ENCODE results near the gene CLDN16. TPM values are rescaled to one million over a fixed set of nuclear protein-coding genes. Genes with fewer than 3 reads are reported as not detected.

Gene CLDN16
- total and polyA plus RNA-seq, 7 donors = not detected

DNA sequence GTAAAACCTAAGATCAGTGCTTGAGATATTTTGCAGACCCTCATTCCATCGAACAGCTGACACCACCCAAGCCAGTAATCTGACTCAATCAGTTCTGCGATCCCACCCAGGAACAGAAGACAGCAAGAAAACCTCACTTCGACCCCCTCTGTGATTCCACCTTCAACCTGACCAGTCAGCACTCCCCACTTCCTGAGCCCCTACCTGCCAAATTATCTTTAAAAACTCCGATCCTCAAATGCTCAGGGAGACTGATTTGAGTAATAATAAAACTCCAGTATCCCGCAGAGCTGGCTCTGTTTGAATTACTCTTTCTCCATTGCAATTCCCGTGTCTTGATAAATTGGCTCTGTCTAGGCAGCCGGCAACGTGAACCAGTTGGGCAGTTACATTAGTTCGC lies 25.7 kb upstream of the CLDN16 start:
- ATAC-seq = no peak
- WGBS, 3 donors = 49 to 68% (median 56%) methylated on average over 9 of the region's 9 CpGs
- H3K36me3 ChIP-seq (ENCODE audit: insufficient read depth in 1 of 2, low read depth in 1 of 2) = no peaks in the 10 kb centered on the region
- H3K4me1 ChIP-seq = no peaks in the 10 kb centered on the region
- intact Hi-C loops (cut with DNase I) = no loop called here
- no peak overlapping the region for H3K4me3 ChIP-seq
- no peak overlapping the region for H3K27ac ChIP-seq
- H3K9me3 ChIP-seq = no peaks in the 10 kb centered on the region
- TF ChIP-seq, protein P1, sequence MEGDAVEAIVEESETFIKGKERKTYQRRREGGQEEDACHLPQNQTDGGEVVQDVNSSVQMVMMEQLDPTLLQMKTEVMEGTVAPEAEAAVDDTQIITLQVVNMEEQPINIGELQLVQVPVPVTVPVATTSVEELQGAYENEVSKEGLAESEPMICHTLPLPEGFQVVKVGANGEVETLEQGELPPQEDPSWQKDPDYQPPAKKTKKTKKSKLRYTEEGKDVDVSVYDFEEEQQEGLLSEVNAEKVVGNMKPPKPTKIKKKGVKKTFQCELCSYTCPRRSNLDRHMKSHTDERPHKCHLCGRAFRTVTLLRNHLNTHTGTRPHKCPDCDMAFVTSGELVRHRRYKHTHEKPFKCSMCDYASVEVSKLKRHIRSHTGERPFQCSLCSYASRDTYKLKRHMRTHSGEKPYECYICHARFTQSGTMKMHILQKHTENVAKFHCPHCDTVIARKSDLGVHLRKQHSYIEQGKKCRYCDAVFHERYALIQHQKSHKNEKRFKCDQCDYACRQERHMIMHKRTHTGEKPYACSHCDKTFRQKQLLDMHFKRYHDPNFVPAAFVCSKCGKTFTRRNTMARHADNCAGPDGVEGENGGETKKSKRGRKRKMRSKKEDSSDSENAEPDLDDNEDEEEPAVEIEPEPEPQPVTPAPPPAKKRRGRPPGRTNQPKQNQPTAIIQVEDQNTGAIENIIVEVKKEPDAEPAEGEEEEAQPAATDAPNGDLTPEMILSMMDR (IDR thresholded peaks at IDR 0.05) = no peak
- no peaks in the 10 kb centered on the region for H3K27me3 ChIP-seq (ENCODE audit: insufficient read depth in 3 of 3, low read length in 2 of 3)
- DNase-seq = no peak

DNA sequence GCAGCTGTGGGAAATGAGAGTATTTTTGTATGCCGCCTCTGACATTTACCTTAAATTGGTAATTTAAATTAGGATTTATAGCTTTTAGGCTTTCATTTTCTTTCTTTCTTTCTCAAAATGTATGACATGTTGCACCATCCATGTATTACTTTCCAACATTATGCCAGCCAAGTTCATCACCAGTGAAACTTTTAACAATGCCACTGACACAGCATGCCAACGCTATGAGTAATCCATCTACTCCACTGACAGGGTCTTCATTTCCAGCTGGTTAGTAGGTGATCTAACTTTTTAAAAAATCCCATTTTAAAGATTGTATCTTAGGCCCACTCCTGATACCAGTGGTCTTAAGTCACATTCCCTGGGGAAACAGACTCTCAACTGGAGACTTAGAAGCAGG lies 21.8 kb upstream of the CLDN16 start:
- no peak for DNase-seq
- Histone ChIP-seq H3K27ac (no peak overlapping the region), H3K4me3 (no peak overlapping the region), H3K9me3 (no peaks in the 10 kb centered on the region), H3K36me3 (ENCODE audit: insufficient read depth in 1 of 2, low read depth in 1 of 2) (no peaks in the 10 kb centered on the region), H3K27me3 (ENCODE audit: insufficient read depth in 3 of 3, low read length in 2 of 3) (no peaks in the 10 kb centered on the region), H3K4me1 (no peaks in the 10 kb centered on the region)
- 34 to 67% (median 61%) methylated on average over 2 of the region's 2 CpGs for WGBS, 3 donors
- intact Hi-C loops (cut with DNase I) = no loop called here
- no peak for ATAC-seq
- TF ChIP-seq, protein P1 (IDR thresholded peaks at IDR 0.05) = no peak

DNA sequence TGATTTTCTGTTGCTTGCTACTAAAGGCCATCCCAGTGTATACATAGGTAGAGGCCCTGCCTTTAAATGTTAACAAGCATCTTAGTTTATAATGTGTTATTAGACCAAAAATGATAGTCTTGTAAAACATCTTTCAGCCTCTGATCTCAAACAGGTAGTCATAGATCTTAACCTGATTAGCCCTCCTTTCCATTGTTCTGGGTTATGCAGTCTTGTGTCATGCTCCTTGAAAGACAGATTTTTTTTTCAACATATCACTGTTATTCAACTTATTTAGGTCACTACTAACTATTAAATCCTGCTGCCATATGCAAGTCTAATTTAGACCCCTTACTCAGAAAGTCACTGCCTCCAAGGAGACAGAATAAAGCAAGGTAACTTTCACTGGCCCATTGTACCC lies 19.1 kb upstream of the CLDN16 start:
- no peaks in the 10 kb centered on the region for H3K4me1 ChIP-seq
- TF ChIP-seq, protein P1 (IDR thresholded peaks at IDR 0.05) = no peak
- no peaks in the 10 kb centered on the region for H3K27me3 ChIP-seq (ENCODE audit: insufficient read depth in 3 of 3, low read length in 2 of 3)
- intact Hi-C loops (cut with DNase I) = no loop called here
- H3K36me3 ChIP-seq (ENCODE audit: insufficient read depth in 1 of 2, low read depth in 1 of 2) = no peaks in the 10 kb centered on the region
- DNase-seq (no peak), ATAC-seq (no peak)
- no peaks in the 10 kb centered on the region for H3K9me3 ChIP-seq
- H3K4me3 ChIP-seq = no peak overlapping the region
- no peak overlapping the region for H3K27ac ChIP-seq

DNA sequence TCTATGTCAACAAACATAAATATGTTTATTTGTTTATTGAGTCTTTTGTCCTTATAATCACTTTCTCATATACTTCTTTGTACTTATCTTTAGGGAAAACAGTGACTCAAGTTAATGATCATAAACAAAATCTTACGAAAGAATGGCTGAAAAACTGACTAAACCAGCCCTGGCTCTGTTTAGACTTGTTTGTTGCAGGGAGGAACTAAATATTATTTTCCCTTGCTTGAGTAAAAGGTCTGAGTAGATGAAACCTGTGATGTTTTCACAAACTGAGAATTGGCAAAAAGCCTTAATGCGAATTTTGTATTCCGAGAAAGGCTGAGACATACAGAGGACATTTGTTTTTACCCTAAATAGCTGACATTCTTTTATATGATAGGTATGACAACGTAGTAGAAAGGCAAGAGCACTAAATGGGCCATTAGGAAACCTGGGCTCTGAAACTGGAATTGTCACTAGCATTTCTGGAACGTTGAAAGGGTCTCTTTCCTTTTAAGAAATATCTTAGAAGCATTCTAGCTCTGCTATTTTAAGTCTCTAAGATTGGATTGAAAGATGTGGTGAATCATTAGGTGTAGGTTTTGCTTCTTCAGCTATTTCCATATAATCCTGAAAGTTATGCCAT lies 18.2 kb upstream of the CLDN16 start:
- TF ChIP-seq, protein P1 (IDR thresholded peaks at IDR 0.05) = no peak
- no peaks in the 10 kb centered on the region for H3K9me3 ChIP-seq
- intact Hi-C loops (cut with DNase I) = no loop called here
- no peaks in the 10 kb centered on the region for H3K27me3 ChIP-seq (ENCODE audit: insufficient read depth in 3 of 3, low read length in 2 of 3)
- H3K4me1 ChIP-seq = no peaks in the 10 kb centered on the region
- no peak for ATAC-seq
- no peak for DNase-seq
- H3K4me3 ChIP-seq = no peak overlapping the region
- no peaks in the 10 kb centered on the region for H3K36me3 ChIP-seq (ENCODE audit: insufficient read depth in 1 of 2, low read depth in 1 of 2)
- 65 to 66% (median 66%) methylated on average over 5 of the region's 5 CpGs for WGBS, 3 donors
- no peak overlapping the region for H3K27ac ChIP-seq

DNA sequence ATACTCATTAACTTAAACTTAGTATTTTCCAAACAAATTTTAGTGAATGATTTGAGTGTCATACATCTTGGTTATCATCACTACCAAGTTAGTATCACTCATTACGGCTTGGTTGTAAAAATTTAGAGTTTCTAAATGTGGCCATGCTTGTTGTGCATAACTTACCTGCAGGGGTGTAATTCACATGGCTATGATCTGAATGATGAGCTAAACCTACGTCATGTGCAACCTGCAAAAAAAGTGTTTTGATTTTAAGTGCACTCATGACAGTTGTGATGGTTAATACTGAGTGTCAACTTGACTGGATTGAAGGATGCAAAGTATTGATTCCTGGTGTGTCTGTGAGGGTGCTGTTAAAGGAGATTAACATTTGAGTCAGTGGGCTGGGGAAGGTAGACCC lies 17.6 kb upstream of the CLDN16 start:
- H3K27ac ChIP-seq = no peak overlapping the region
- no peaks in the 10 kb centered on the region for H3K36me3 ChIP-seq (ENCODE audit: insufficient read depth in 1 of 2, low read depth in 1 of 2)
- H3K4me3 ChIP-seq = no peak overlapping the region
- no peak for DNase-seq
- no peaks in the 10 kb centered on the region for H3K4me1 ChIP-seq
- WGBS, 3 donors = 91 to 93% (median 92%) methylated on average over 2 of the region's 2 CpGs
- no peaks in the 10 kb centered on the region for H3K27me3 ChIP-seq (ENCODE audit: insufficient read depth in 3 of 3, low read length in 2 of 3)
- intact Hi-C loops (cut with DNase I) = no loop called here
- H3K9me3 ChIP-seq = no peaks in the 10 kb centered on the region
- TF ChIP-seq, protein P1 (IDR thresholded peaks at IDR 0.05) = no peak
- ATAC-seq = no peak

All from psoas muscle (tissue), 8 donors.